ENCODE results near the gene TTI1. TPM values are rescaled to one million over a fixed set of nuclear protein-coding genes. Genes with fewer than 3 reads are reported as not detected.

Gene TTI1
- total and polyA plus RNA-seq, 2 of the 13 experiments (the other 11 are each of a cell fraction or from before 2014, with no cell fraction given) = 22.9 to 39.8 TPM

DNA sequence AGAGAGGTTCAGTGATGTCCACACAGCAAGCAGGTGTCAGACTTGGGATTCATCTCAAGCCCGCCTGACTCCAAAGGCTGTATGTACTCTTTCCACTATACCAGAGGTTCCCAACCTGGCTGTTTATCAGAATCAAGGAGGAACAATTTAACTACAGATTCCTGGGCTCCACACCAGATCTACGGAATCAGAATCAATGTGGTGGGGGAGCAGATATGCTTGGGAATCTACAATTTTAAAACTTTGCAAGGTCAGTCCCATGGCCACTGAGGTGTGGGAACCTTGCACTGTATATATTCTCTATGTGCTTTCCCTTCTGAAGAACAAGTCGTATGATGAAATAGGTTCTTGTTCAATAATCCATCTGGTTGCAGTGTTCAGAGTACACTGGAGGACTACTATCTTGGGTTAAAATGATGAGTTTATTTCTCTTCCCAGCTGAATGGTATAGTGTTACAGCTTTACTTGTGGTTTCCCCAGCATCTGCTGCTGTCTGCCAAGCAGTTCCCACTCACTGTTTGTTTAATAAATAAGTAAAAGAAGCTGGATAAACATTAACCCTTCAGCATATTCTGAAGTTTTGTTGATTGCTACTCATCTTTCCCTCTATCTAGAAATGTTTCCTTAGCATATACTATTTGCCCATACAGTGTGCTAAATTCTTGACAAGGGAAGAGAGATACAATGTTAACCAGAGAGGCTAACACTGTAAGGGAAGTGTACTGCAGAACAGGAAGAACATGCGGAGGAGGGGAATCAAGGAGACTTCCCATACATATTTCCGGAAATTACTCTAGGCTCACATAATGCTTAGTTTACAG, 9.9 kb downstream of the TTI1 start (continued):
- TF ChIP-seq, protein P1, sequence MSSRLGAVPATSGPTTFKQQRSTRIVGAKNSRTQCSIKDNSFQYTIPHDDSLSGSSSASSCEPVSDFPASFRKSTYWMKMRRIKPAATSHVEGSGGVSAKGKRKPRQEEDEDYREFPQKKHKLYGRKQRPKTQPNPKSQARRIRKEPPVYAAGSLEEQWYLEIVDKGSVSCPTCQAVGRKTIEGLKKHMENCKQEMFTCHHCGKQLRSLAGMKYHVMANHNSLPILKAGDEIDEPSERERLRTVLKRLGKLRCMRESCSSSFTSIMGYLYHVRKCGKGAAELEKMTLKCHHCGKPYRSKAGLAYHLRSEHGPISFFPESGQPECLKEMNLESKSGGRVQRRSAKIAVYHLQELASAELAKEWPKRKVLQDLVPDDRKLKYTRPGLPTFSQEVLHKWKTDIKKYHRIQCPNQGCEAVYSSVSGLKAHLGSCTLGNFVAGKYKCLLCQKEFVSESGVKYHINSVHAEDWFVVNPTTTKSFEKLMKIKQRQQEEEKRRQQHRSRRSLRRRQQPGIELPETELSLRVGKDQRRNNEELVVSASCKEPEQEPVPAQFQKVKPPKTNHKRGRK (CRISPR knock-in tag; IDR thresholded peaks at IDR 0.05) = no peak
- TF ChIP-seq ARNTL (CRISPR knock-in tag; IDR thresholded peaks at IDR 0.05) (no peak), HNF4G (IDR thresholded peaks at IDR 0.05; ENCODE audit: borderline replicate concordance, low read depth, low read length) (peak; percentile 35; the same call in 1 of the 2 replicates), HNF4G (CRISPR knock-in tag; IDR thresholded peaks at IDR 0.05; ENCODE audit: borderline replicate concordance, low read depth) (no peak), KDM1A (CRISPR knock-in tag; IDR thresholded peaks at IDR 0.05) (0 out of 2 replicates have a peak, but pooled peaks have one; percentile 9), ZNF780A (CRISPR knock-in tag; IDR thresholded peaks at IDR 0.05) (peak; percentile 51; the same call in 1 of the 2 replicates), ETV5 (CRISPR knock-in tag; IDR thresholded peaks at IDR 0.05; ENCODE audit: borderline replicate concordance) (no peak), SIX4 (CRISPR knock-in tag; IDR thresholded peaks at IDR 0.05) (peak; percentile 81), RBM39 (IDR thresholded peaks at IDR 0.05; ENCODE audit: low read depth, low read length, poor library complexity, severe bottlenecking) (no peak), WIZ (CRISPR knock-in tag; IDR thresholded peaks at IDR 0.05) (no peak)
- TF ChIP-seq, protein P2, sequence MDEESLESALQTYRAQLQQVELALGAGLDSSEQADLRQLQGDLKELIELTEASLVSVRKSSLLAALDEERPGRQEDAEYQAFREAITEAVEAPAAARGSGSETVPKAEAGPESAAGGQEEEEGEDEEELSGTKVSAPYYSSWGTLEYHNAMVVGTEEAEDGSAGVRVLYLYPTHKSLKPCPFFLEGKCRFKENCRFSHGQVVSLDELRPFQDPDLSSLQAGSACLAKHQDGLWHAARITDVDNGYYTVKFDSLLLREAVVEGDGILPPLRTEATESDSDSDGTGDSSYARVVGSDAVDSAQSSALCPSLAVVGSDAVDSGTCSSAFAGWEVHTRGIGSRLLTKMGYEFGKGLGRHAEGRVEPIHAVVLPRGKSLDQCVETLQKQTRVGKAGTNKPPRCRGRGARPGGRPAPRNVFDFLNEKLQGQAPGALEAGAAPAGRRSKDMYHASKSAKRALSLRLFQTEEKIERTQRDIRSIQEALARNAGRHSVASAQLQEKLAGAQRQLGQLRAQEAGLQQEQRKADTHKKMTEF (CRISPR knock-in tag; IDR thresholded peaks at IDR 0.05) = peak; percentile 35; the same call in 1 of the 2 replicates
- TF ChIP-seq, protein P3, sequence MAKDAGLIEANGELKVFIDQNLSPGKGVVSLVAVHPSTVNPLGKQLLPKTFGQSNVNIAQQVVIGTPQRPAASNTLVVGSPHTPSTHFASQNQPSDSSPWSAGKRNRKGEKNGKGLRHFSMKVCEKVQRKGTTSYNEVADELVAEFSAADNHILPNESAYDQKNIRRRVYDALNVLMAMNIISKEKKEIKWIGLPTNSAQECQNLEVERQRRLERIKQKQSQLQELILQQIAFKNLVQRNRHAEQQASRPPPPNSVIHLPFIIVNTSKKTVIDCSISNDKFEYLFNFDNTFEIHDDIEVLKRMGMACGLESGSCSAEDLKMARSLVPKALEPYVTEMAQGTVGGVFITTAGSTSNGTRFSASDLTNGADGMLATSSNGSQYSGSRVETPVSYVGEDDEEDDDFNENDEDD (CRISPR knock-in tag; IDR thresholded peaks at IDR 0.05; ENCODE audit: borderline replicate concordance) = no peak
- TF ChIP-seq, protein P4, sequence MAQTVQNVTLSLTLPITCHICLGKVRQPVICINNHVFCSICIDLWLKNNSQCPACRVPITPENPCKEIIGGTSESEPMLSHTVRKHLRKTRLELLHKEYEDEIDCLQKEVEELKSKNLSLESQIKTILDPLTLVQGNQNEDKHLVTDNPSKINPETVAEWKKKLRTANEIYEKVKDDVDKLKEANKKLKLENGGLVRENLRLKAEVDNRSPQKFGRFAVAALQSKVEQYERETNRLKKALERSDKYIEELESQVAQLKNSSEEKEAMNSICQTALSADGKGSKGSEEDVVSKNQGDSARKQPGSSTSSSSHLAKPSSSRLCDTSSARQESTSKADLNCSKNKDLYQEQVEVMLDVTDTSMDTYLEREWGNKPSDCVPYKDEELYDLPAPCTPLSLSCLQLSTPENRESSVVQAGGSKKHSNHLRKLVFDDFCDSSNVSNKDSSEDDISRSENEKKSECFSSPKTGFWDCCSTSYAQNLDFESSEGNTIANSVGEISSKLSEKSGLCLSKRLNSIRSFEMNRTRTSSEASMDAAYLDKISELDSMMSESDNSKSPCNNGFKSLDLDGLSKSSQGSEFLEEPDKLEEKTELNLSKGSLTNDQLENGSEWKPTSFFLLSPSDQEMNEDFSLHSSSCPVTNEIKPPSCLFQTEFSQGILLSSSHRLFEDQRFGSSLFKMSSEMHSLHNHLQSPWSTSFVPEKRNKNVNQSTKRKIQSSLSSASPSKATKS (CRISPR knock-in tag; IDR thresholded peaks at IDR 0.05) = no peak
- TF ChIP-seq, protein P5, sequence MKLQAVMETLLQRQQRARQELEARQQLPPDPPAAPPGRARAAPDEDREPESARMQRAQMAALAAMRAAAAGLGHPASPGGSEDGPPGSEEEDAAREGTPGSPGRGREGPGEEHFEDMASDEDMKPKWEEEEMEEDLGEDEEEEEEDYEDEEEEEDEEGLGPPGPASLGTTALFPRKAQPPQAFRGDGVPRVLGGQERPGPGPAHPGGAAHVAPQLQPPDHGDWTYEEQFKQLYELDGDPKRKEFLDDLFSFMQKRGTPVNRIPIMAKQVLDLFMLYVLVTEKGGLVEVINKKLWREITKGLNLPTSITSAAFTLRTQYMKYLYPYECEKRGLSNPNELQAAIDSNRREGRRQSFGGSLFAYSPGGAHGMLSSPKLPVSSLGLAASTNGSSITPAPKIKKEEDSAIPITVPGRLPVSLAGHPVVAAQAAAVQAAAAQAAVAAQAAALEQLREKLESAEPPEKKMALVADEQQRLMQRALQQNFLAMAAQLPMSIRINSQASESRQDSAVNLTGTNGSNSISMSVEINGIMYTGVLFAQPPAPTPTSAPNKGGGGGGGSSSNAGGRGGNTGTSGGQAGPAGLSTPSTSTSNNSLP (IDR thresholded peaks at IDR 0.05; ENCODE audit: low read depth, low read length) = no peak
- TF ChIP-seq, protein P6, sequence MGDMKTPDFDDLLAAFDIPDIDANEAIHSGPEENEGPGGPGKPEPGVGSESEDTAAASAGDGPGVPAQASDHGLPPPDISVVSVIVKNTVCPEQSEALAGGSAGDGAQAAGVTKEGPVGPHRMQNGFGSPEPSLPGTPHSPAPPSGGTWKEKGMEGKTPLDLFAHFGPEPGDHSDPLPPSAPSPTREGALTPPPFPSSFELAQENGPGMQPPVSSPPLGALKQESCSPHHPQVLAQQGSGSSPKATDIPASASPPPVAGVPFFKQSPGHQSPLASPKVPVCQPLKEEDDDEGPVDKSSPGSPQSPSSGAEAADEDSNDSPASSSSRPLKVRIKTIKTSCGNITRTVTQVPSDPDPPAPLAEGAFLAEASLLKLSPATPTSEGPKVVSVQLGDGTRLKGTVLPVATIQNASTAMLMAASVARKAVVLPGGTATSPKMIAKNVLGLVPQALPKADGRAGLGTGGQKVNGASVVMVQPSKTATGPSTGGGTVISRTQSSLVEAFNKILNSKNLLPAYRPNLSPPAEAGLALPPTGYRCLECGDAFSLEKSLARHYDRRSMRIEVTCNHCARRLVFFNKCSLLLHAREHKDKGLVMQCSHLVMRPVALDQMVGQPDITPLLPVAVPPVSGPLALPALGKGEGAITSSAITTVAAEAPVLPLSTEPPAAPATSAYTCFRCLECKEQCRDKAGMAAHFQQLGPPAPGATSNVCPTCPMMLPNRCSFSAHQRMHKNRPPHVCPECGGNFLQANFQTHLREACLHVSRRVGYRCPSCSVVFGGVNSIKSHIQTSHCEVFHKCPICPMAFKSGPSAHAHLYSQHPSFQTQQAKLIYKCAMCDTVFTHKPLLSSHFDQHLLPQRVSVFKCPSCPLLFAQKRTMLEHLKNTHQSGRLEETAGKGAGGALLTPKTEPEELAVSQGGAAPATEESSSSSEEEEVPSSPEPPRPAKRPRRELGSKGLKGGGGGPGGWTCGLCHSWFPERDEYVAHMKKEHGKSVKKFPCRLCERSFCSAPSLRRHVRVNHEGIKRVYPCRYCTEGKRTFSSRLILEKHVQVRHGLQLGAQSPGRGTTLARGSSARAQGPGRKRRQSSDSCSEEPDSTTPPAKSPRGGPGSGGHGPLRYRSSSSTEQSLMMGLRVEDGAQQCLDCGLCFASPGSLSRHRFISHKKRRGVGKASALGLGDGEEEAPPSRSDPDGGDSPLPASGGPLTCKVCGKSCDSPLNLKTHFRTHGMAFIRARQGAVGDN (CRISPR knock-in tag; IDR thresholded peaks at IDR 0.05) = no peak

Measured in HepG2 (cell line).